Measurements from ENCODE around the gene SUGP1. TPM values are rescaled to one million over a fixed set of nuclear protein-coding genes. Genes with fewer than 3 reads are reported as not detected.

SUGP1 gene
- total RNA-seq, 2 experiments from 2014 or later = 34.6 to 61.4 TPM

DNA sequence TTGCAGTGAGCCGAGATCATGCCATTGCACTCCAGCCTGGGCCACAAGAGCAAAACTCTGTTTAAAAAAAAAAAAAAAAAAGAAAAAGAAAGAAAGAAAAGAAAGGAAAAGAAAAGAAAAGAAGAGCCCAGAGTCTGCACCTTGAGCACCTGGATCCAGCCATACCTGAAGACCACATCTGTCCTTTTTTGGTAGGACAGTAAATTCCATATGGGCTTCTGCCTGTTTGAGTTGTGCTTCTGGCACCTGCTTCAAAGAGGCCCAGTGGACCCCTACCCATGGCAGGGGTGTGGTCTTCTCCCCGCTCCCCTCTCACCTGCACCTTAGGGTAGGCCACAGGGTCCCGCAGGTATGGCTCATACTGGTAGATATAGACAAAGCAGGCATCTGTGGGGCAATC, 53.0 kb downstream of the SUGP1 start:
- TF ChIP-seq EZH2phosphoT487 (IDR thresholded peaks at IDR 0.05; ENCODE audit: borderline replicate concordance, low read depth, low read length) (no peak), CTCF (conservative IDR thresholded peaks at IDR 0.05; ENCODE audit: low read length) (no peak)
- DNase-seq (ENCODE audit: low spot score) = no peak
- CTCF ChIA-PET (ENCODE audit: unreplicated experiment) = no interaction called here
- intact Hi-C loops (cut with micrococcal nuclease; ENCODE audit: unreplicated experiment) = no loop called here
- Histone ChIP-seq H3K4me2 (ENCODE audit: low read length) (no peak overlapping the region), H2AFZ (ENCODE audit: low read length) (no peak overlapping the region), H3K36me3 (ENCODE audit: insufficient read depth, low read length) (no peaks in the 10 kb centered on the region), H3K9me3 (ENCODE audit: low read length) (no peaks in the 10 kb centered on the region), H3K27ac (ENCODE audit: low read depth, low read length, poor library complexity, severe bottlenecking) (no peak overlapping the region), H4K20me1 (ENCODE audit: insufficient read depth, low read length) (no peaks in the 10 kb centered on the region), H3K79me2 (ENCODE audit: insufficient read depth, low read depth, low read length) (no peaks in the 10 kb centered on the region), H3K4me1 (ENCODE audit: insufficient read depth, low read length, poor library complexity, severe bottlenecking) (no peaks in the 10 kb centered on the region), H3K9me2 (ENCODE audit: insufficient read depth, low read length) (no peaks in the 10 kb centered on the region), H3K4me3 (ENCODE audit: low read depth, low read length, poor library complexity, severe bottlenecking) (no peak overlapping the region)
- BruUV-seq (replicated peaks) = no TSS peak
- POLR2A ChIA-PET = no interaction called here

DNA sequence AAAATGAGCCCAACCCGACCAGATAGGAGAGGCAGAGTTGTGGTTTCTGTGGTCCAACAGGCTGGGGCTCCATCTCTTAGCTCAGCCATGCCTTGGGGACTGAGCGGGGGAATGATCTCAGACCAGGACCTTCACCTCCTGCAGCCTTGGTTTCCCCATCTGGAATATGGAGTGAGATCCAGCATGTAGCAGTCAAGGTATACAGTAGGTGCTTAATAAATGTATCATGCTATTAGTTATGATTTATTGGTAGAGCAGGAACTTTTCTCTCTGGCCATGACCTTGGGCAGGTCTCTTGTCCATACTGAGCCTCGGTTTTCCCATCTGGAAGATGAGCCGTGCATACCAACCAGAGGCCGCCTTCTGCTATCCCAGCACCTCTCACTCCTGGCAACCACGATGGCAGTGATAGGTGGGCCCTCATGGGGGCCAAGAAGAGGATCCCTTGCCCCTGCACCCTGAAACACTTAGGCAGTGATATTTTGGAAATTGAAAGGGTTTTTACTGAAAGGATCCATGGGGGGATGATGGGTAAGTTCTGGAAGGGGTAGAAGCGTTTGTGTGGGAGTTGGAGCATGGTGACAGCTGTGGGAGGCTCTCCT, 56.3 kb downstream of the SUGP1 start:
- Histone ChIP-seq H3K4me1 (ENCODE audit: insufficient read depth, low read length, poor library complexity, severe bottlenecking) (no peaks in the 10 kb centered on the region), H4K20me1 (ENCODE audit: insufficient read depth, low read length) (no peaks in the 10 kb centered on the region), H3K9me3 (ENCODE audit: low read length) (no peaks in the 10 kb centered on the region), H3K4me3 (ENCODE audit: low read depth, low read length, poor library complexity, severe bottlenecking) (no peak overlapping the region), H3K9me2 (ENCODE audit: insufficient read depth, low read length) (no peaks in the 10 kb centered on the region), H3K79me2 (ENCODE audit: insufficient read depth, low read depth, low read length) (no peaks in the 10 kb centered on the region), H3K27ac (ENCODE audit: low read depth, low read length, poor library complexity, severe bottlenecking) (no peak overlapping the region), H3K4me2 (ENCODE audit: low read length) (no peak overlapping the region), H3K36me3 (ENCODE audit: insufficient read depth, low read length) (no peaks in the 10 kb centered on the region), H2AFZ (ENCODE audit: low read length) (no peak overlapping the region)
- intact Hi-C loops (cut with micrococcal nuclease; ENCODE audit: unreplicated experiment) = no loop called here
- TF ChIP-seq CTCF (conservative IDR thresholded peaks at IDR 0.05; ENCODE audit: low read length) = no peak
- TF ChIP-seq EZH2phosphoT487 (IDR thresholded peaks at IDR 0.05; ENCODE audit: borderline replicate concordance, low read depth, low read length) = no peak
- no peak for DNase-seq (ENCODE audit: low spot score)
- POLR2A ChIA-PET = no interaction called here
- BruUV-seq (replicated peaks) = no TSS peak
- CTCF ChIA-PET (ENCODE audit: unreplicated experiment) = no interaction called here

DNA sequence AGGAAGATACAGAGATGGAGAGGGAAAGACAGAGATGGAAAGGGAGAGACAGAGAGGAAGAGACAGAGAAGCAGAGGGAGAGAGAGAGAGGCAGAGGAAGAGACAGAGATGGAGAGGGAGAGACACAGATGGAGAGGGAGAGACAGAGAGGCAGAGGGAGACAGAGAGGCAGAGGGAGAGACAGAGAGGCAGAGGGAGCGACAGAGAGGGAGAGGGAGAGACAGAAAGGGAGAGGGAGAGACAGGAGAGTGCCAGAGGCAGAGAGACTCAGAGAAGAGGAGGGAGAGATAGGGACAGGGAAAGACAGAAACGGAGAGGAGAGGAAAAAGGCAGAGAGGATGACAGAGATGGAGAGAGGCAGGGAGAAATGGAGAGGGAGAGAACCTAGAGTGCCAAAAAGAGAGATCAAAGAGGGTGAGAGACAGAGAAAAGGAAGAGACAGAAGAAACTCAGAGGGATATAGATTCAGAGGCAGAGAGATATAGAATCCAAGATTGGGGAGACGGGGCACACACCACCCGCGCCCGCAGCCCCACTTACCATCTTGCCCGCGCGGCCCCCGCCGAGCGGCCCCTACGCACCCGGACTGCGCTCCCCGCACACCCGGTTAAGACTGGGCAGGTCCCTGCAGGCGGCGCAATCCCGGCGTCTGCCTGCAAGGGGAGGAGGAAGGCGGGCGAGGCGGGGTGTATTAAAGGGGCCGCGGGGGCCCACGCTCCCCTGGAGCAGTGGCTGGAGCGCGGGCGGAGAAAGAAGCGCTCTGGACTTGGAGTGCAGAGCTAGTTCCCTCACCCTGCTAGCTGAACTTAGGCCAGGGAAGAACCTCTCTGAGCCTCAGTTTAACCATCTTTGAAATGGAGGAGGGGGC, 57.9 kb downstream of the SUGP1 start:
- H3K4me2 ChIP-seq (ENCODE audit: low read length) = no peak overlapping the region
- ChIA-PET CTCF (ENCODE audit: unreplicated experiment) (no interaction called here), POLR2A (no interaction called here)
- no peak overlapping the region for H3K27ac ChIP-seq (ENCODE audit: low read depth, low read length, poor library complexity, severe bottlenecking)
- H3K36me3 ChIP-seq (ENCODE audit: insufficient read depth, low read length) = no peaks in the 10 kb centered on the region
- no peak overlapping the region for H2AFZ ChIP-seq (ENCODE audit: low read length)
- no peaks in the 10 kb centered on the region for H3K9me2 ChIP-seq (ENCODE audit: insufficient read depth, low read length)
- no TSS peak for BruUV-seq (replicated peaks)
- H3K79me2 ChIP-seq (ENCODE audit: insufficient read depth, low read depth, low read length) = no peaks in the 10 kb centered on the region
- intact Hi-C loops (cut with micrococcal nuclease; ENCODE audit: unreplicated experiment) = no loop called here
- no peaks in the 10 kb centered on the region for H4K20me1 ChIP-seq (ENCODE audit: insufficient read depth, low read length)
- no peak overlapping the region for H3K4me3 ChIP-seq (ENCODE audit: low read depth, low read length, poor library complexity, severe bottlenecking)
- TF ChIP-seq CTCF (conservative IDR thresholded peaks at IDR 0.05; ENCODE audit: low read length) (no peak), EZH2phosphoT487 (IDR thresholded peaks at IDR 0.05; ENCODE audit: borderline replicate concordance, low read depth, low read length) (no peak)
- no peak for DNase-seq (ENCODE audit: low spot score)
- no peaks in the 10 kb centered on the region for H3K4me1 ChIP-seq (ENCODE audit: insufficient read depth, low read length, poor library complexity, severe bottlenecking)
- no peaks in the 10 kb centered on the region for H3K9me3 ChIP-seq (ENCODE audit: low read length)

Measured in OCI-LY7 (cell line).